Measurements from ENCODE around the gene GOLGA6B.
A peak's percentile ranks its signal among the peaks of the same experiment; 100 is the strongest.
"Not testable (repeated sequence)": the region's sequence is repeated elsewhere in the genome, so short reads cannot be mapped to it uniquely, and the experiment has no call there.

Gene GOLGA6B

DNA sequence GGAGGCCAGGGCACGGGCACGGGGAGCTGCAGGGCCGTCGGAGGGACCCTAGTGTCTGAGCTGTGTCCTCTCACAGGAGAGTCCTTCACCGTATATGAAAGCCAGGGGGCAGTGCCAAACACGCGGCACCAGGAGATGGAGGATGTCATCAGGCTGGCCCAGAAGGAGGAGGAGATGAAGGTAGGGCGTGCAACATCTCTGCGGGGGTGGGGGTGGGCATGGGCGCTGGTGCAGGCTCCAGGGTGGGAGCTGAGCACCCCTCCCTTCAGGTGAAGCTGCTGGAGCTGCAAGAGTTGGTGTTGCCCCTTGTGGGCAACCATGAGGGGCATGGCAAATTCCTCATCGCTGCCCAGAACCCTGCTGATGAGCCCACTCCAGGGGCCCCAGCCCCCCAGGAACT is 11.2 kb downstream of the GOLGA6B start:
- DNase-seq (ENCODE audit: low read depth): not testable (repeated sequence)

DNA sequence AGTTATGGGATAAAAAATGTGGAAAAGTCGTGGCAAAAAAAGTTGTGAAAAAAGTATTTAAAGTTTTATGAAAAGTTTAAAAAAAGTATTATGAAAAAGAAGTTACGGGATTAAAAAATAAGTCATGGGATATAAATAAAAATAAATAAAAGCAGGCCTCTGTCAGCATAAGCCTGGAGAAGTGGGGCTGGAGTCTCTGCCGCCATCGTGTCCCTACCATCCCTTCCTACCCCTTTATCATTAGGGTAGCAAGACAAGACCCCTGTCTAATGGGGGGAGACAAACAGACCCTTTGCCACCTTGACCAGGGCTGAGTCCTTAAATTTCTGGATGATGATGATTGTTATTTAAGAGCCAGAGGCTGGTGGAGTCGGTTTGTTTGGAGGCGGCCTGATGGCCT is 15.3 kb downstream of the GOLGA6B start:
- DNase-seq (ENCODE audit: low read depth): not testable (repeated sequence)

DNA sequence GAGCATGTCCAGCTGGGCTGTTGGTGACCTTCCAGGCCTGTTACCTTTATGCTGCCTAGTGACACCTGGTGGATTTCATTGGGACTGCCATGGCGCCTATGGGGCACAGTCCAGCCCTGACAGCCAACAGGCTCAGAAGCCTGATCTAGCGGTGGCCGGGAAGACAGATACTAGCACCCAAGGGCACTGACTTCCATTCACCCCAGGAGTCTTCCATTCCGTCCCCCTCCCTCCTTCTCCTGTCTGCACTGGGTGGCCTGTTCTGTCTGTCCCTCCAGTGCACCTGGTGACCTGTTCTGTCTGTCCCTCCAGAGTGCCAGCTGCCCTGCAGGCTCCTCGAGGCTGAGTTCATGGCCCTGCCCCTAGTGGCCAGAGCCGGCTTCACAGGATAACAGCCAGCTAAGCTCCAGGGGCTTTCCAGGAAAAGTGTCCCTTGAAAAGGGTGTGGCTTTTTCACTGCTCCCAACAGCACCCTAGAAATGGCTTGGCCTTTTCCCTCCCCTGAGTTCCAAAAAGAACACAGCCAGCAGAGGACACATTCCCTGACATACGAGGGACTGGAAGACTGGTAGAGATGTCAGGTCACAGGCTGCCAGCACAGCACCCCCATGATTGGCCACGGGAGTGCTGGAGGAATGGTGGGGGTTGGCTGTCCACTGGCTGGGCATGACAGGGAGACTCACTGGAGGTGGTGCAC is 16.3 kb downstream of the GOLGA6B start:
- DNase-seq (ENCODE audit: low read depth): peak; percentile 36

DNA sequence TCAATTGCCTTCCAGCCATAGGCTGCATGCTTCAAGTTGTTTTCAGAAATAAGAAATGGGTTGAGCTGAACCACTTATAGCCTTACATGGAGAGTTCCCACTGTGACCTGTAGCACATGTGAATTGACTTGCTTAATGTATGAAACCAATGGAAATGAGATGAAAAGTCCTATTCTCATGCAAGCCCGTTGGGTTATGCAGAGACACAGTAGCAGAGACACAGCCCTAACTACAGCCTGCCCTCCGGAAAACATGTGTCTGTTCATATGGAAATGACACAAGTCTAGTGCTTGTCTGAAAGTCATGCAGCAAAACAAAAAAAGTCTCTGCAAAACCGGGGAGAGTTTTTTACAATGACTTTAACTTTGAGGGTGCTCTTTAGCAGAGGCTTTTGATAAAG is 17.0 kb downstream of the GOLGA6B start:
- no peak for DNase-seq (ENCODE audit: low read depth)

DNA sequence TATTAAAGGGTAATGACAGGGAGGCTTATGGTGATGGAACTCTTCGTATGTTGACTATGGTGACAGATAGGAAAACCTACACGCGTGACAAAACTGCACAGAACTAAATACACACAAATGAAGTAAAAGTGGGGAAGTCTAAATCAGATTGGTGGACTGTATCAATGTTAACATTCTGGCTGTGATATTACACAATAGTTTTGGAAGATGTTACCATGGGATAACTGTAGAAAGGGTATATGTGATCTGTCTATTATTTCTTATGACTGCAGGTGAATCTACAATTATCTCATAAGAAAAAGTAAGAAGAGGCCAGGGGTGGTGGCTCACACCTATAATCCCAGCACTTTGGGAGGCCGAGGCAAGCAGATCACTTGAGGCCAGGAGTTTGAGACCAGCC is 22.3 kb downstream of the GOLGA6B start:
- no peak for DNase-seq (ENCODE audit: low read depth)

DNA sequence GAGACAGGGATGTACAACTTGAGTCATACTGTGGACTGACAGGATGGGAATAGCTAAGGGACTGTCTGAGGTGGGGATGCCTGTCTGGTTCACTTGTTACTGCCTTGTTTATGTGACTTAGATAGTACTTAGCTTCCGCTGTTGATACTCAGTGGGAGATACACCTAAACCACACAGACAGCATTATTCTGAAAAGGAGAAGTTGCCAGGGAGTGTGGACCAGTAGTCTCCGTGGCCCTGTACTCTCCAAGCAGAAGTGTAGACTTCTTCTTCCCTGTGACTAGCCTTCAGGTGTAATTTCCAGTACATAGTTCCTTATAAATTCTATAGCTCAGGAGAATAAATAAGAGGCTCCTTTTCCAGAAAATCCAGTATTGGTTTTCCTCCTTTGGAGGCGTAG is 26.4 kb downstream of the GOLGA6B start:
- no peak for DNase-seq (ENCODE audit: low read depth)

DNA sequence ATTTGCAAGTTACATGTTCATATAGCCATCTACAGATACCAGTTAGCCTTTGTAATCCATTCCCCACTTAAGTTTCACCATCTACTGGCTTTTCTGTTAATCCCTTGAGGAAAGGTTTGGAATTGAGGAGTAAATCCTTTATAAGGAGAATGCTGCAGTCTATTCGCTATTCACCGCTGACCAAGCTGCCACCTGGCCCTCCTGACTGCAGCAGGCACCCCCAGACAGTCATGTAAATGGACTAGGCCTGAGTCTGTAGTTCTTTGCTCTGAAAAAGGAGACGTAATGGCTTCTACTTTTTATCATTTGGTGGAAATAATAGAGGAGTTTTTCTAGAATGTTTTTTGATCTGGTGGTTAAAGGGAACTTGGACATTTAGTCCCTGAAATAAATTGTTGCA is 28.3 kb downstream of the GOLGA6B start:
- DNase-seq (ENCODE audit: low read depth): no peak

DNA sequence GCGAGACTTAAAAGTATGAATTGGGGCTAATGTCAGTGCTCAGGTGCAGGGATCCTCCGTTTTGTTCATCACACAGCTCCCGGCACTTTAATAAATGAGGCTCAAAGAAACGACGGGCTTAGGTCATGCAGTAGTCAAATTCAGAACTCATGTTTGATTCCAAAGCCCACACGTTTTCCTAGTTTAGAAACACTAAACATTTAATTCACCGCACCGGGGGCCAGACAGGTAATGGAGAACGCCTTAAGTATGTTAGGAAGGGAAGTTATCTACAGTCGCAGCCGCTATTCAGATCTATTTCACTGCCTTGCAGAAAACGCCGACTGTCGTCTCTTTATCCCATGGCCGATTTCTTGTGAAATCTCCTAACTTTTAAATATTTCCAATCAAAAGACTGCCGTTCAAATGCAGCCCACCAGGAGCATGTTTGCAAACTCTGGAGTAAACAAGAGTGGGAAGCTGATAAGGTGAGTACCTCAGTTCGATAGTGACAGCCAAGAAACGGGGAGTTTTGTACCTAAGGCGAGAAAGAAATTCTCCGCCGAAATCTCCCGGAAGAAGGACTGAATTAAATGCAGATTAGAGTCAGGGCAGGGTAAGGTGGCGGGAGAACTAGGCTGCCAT is 30.9 kb downstream of the GOLGA6B start:
- no peak for DNase-seq (ENCODE audit: low read depth)

DNA sequence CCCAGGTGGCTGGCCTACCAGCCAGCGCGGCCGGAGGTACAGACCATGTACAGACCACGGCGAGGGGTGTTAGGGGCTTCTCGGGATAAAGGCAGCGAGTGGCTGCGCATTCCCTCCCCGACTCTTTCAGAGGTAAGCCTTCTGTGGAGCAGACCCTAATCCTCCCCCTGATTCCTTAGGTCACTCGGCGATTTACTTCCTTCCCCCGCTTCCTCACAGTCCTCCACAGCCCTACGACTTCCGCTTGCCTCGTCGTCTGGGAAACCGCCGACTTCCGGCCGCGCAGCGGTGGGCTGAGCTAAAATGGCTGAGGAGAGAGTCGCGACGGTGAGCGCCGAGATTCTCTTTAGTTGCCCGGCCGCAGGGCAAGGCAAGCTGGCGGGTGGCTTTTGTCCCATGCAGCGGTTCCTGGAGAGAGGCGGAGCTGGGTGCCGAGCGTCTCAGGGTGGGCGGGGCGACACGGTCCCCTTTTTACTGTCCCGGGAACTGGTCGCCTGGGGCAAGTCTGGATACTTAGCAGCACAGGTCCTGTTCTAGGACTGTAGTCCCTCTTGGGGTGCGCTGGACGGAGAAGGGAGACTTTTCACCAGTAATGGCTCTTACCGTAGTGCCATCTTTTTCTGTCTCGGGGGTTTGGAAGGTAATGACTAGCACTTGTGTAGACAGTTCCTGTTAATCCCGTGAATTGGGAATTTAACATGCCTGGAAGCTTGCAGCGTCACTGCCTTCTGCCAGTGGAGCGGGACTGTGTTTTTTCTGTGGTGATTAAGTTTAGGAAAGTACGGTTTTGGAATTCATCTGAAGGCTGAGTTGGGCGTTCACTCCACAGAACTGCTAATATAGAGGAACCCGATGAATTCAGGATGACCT is 31.7 kb downstream of the GOLGA6B start, which contains the start of the genes BBS4 and HIGD2B:
Gene BBS4, plus strand, starts transcription at position 283 of the 870 bp plus-strand sequence. Its CDS starts 21 bp downstream, at position 304.
Gene HIGD2B, minus strand, starts transcription at position 258 of the 870 bp plus-strand sequence. CDS start 9,808 bp downstream, outside the sequence.
- peak; percentile 79 for DNase-seq (ENCODE audit: low read depth)

DNA sequence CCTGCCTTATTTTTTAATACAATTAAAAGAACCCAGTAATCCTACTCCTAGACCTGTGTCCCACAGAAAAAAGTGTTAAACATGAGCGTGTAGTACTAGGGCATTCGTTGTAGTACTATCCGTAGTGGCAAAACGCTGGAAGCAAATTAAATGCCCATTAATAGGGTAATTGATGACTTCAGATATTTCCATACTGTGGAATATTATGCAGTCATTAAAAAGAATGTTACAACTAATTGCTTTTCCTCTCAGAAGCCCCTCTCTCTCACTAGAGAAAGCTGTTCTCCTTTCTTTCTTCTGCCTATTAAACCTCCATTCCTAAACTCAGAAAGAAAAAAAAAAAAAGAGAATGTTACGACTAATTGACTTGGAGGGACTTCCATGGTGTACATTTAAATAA is 34.2 kb downstream of the GOLGA6B start:
- no peak for DNase-seq (ENCODE audit: low read depth)

DNA sequence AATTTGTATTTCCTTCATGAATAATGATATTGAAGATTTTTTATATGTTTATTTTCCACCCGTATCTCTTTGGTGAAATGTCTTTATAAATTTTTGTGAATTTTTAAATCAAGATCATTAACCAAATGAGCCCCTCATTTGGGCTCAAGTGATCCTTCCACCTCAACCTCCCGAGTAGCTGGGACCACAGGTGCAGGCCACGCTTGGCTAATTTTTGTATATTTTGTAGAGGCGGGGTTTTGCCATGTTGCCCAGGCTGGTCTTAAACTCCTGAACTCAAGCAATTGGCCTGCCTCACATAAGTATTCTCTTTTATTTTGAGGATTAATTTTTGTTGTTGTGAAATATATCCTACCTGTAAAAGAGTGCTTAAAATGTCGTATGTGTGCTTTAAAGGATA is 36.4 kb downstream of the GOLGA6B start:
- DNase-seq (ENCODE audit: low read depth): no peak

DNA sequence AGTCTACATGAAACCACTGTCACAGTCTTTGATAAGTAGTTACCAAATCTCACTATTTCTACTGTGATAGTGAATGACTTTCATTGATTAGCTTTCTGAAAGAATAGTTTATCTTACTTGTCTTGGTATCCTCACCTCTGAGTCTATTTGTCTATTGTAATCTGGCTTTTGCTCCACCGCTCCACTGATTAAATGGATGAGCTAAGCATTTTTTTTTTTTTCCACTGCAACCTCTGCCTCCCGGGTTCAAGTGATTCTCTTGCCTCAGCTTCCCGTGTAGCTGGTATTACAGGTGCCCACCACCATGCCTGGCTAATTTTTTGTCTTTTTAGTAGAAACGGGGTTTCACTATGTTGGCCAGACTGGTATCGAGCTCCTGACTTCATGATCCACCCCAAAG is 44.4 kb downstream of the GOLGA6B start:
- no peak for DNase-seq (ENCODE audit: low read depth)

DNA sequence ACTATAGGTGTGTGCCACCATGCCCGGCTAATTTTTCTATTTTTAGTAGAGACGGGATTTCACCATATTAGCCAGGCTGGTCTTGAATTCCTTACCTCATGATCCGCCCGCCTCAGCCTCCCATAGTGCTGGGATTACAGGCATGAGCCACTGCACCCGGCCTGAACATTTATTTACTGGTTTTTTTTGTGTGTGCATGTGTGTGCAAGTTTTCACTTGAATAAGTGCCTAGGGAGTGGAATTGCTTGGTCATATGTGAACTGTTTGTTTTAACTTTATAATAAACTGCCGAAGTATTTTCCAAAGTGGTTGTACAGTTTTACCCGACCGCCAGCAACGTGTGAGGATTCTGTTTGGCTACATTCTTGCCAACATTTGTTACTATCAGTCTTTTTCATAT is 45.6 kb downstream of the GOLGA6B start:
- DNase-seq (ENCODE audit: low read depth): no peak

DNA sequence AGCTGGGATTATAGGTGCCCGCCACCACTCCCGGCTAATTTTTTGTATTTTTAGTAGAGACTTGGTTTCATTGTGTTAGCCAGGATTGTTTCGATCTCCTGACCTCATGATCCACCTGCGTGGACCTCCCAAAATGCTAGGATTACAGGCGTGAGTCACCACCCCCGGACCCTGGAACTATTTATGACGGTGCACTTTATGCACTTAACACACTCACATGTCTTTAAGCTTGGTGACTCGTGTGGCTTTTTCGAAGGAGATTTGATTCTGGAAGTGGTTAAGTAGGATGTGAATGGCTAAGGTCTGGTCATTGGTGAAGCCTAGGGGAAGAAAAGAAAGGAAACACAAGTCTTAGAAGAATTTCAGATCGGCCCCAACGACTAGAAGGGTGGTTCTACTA is 51.8 kb downstream of the GOLGA6B start:
- no peak for DNase-seq (ENCODE audit: low read depth)

DNA sequence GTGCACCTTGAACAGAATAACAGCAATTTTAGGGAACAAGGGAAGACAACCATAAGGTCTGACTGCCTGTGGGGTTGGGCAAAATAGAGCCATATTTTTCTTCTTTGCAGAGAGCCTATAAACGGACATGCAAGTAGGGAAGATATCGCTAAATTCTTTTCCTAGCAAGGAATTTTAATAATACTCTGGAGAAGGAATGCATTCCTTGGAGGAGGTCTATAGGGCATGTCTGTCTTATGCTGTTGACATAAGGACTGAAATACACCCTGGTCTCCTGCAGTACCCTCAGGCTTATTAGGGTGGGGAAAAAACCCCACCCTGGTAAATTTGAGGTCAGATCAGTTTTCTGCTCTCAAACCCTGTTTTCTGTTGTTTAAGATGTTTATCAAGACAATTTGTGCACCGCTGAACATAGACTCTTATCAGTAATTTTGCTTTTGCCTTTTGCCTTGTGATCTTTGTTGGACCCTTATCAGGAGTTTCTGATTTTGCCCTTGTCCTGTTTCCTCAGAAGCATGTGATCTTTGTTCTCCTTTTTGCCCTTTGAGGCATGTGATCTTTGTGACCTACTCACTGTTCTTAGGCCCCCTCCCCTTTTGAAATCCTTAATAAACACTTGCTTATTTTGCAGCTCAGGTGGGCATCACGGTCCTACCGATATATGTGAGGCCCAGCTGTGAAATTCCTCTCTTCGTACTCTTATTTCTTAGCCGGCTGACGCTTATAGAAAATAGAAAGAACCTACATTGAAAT is 54.2 kb downstream of the GOLGA6B start:
- DNase-seq (ENCODE audit: low read depth): not testable (repeated sequence)

Data from stromal cell of bone marrow (primary cell).